Prostate gland (tissue), 2 donors: Measurements from ENCODE around the gene NDUFA11. TPM values are rescaled to one million over a fixed set of nuclear protein-coding genes. Genes with fewer than 3 reads are reported as not detected.
A peak's percentile ranks its signal among the peaks of the same experiment; 100 is the strongest.

ENCODE experiments used
- DNase-seq: peaks from one replicate; pipeline ENCODE4 v3.0.0-alpha.2; 2019; ENCODE audit warnings: low spot score
- H3K27ac ChIP-seq, 2 donors: fragments of 200-600 bp; sonication (generic); 2 replicates each; pipeline ENCODE4 v1.5.1; 2017 to 2019
- H3K27me3 ChIP-seq: fragments of 200-600 bp; sonication (generic); replicated peaks from 2 replicates; pipeline ENCODE4 v1.5.1; 2019; ENCODE audit not compliant: insufficient read depth
- H3K36me3 ChIP-seq, 2 donors: fragments of 200-600 bp; sonication (generic); 1 replicate in 1 of 2; 2 replicates in 1 of 2; pipeline versions ENCODE4 v1.5.1 to v1.8.1; 2017 to 2019
- H3K4me1 ChIP-seq: fragments of 200-600 bp; sonication (generic); replicated peaks from 2 replicates; pipeline ENCODE4 v1.5.1; 2019
- H3K4me3 ChIP-seq, 2 donors: fragments of 200-600 bp; sonication (generic); 2 replicates each; pipeline ENCODE4 v1.5.1; 2017 to 2019
- H3K9me3 ChIP-seq: fragments of 200-600 bp; sonication (generic); 2 replicates; pipeline ENCODE4 v1.5.1; 2017
- POLR2A ChIP-seq: fragments of 450-650 bp; IDR thresholded peaks from one replicate; pipeline ENCODE4 v1.6.1; 2016; ENCODE audit warnings: antibody characterized with exemption, mild to moderate bottlenecking
- POLR2AphosphoS5 ChIP-seq: sonication (generic); formaldehyde crosslinking; IDR thresholded peaks from one replicate; pipeline ENCODE4 v1.6.1; 2017; ENCODE audit warnings: antibody characterized with exemption
- WGBS: methylation state at CpG from one replicate; pipeline ENCODE4 v1.1.5; 2018; 5-methylcytosine and 5-hydroxymethylcytosine counted together
- intact Hi-C: fragments of 100-400 bp; cut with DNase I; formaldehyde crosslinking; loops from one replicate; pipeline ENCODE4 v1.14.2; 2022
- total RNA-seq, 2 donors: library from RNA; depleted of rRNA; stranded (reverse); fragments of >200 nt; gene quantifications; one replicate each; pipeline ENCODE4 v1.1.0, GENCODE V29; 2016
- TF ChIP-seq, protein P1 (sequence below), 4 experiments: fragments of 200-600 bp in 2 of 4; fragments of 450-650 bp in 2 of 4; sonication (generic) in 2 of 4; IDR thresholded peaks; 1 replicate in 3 of 4; 2 replicates in 1 of 4; pipeline ENCODE4 v1.5.1; 2016 to 2019; ENCODE audit warnings: antibody characterized with exemption in 4 of 4, mild to moderate bottlenecking in 2 of 4, moderate library complexity in 2 of 4

NDUFA11 gene
- total RNA-seq, 2 donors from 2014 or later, result 259 to 327 TPM

DNA sequence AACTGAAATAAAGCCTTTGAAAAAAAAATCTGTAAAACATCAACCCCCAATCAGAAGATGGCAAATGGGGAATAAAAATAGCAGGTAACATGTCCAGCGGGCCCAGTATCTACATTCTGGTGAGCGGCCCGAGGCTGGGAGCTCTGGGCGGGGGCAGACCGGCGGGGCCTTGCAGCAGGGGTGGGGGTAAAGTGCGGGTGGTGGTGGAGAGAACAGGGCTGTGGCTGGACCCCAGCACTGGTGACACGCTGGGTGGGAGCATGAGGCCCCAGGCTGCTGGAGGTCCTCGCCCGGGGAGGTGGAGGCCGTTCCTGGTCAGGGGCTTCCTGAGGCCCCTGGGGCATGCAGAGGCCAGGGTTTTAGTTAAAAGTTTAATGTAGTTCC is 12.2 kb upstream of the NDUFA11 start:
- intact Hi-C loops, result no loop called here
- TF ChIP-seq POLR2AphosphoS5 (no peak), POLR2A (no peak)
- TF ChIP-seq, protein P1, sequence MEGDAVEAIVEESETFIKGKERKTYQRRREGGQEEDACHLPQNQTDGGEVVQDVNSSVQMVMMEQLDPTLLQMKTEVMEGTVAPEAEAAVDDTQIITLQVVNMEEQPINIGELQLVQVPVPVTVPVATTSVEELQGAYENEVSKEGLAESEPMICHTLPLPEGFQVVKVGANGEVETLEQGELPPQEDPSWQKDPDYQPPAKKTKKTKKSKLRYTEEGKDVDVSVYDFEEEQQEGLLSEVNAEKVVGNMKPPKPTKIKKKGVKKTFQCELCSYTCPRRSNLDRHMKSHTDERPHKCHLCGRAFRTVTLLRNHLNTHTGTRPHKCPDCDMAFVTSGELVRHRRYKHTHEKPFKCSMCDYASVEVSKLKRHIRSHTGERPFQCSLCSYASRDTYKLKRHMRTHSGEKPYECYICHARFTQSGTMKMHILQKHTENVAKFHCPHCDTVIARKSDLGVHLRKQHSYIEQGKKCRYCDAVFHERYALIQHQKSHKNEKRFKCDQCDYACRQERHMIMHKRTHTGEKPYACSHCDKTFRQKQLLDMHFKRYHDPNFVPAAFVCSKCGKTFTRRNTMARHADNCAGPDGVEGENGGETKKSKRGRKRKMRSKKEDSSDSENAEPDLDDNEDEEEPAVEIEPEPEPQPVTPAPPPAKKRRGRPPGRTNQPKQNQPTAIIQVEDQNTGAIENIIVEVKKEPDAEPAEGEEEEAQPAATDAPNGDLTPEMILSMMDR (IDR thresholded peaks at IDR 0.05), result no peak
- no peaks in the 10 kb centered on the region for H3K27me3 ChIP-seq
- no peak for DNase-seq
- no peaks in the 10 kb centered on the region for H3K9me3 ChIP-seq
- H3K4me3 ChIP-seq, result no peak overlapping the region
- H3K27ac ChIP-seq, result peak overlapping the region; percentile 63 to 71
- peaks cover 17% of the 10 kb centered on the region for H3K4me1 ChIP-seq
- 67% methylated on average over 11 of the region's 11 CpGs for WGBS
- H3K36me3 ChIP-seq, result peaks cover 6 to 10% of the 10 kb centered on the region in 2 donors

DNA sequence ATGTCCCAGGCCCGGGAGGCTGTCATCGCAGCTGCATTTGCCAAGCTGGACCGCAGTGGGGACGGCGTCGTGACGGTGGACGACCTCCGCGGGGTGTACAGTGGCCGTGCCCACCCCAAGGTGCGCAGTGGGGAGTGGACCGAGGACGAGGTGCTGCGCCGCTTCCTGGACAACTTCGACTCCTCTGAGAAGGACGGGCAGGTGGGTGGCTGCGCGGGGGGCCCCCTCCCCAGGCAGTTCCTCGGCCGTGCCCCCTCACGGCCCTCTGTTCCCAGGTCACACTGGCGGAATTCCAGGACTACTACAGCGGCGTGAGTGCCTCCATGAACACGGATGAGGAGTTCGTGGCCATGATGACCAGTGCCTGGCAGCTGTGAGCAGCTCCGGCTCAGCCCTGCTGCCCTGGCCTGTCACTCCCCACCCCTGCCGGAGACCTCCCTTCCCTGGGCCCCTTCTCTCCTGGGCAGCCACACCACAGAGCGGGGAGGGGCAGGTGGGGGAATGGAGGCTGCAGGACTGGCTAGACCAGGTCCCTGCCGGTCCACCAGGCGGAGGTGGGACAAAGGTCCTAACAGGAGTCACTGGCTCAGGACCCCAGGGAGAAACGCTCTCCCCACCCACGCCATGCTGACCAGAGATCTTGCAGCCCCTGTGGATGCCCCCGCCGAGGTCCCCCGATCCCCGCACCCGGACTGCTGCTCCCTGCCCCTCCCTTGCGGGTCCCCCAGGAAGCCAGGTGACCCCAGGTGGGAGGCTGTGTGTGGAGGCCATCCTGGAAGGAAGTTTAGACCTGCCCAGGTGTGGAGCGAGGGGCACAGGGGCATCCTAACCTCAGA is 11.6 kb upstream of the NDUFA11 start:
- 65% methylated on average over 40 of the region's 42 CpGs for WGBS
- intact Hi-C loops, result no loop called here
- H3K4me3 ChIP-seq, result peak overlapping the region in 1 of 2 donors; percentile 10

DNA sequence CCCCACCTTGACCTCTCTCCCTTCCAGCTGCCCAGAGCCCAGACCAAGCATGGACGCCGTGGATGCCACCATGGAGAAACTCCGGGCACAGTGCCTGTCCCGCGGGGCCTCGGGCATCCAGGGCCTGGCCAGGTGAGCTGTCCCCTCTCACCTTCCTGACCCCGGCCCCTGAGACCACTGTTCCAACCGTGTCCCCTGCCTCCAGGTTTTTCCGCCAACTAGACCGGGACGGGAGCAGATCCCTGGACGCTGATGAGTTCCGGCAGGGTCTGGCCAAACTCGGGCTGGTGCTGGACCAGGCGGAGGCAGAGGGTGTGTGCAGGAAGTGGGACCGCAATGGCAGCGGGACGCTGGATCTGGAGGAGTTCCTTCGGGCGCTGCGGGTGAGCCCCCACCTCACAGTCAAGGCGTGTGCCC is 10.8 kb upstream of the NDUFA11 start:
- peak overlapping the region; percentile 63 to 71 for H3K27ac ChIP-seq
- H3K4me3 ChIP-seq, result peak overlapping the region in 1 of 2 donors; percentile 10
- H3K4me1 ChIP-seq, result peaks cover 18% of the 10 kb centered on the region
- no peaks in the 10 kb centered on the region for H3K27me3 ChIP-seq
- intact Hi-C loops, result no loop called here
- no peaks in the 10 kb centered on the region for H3K9me3 ChIP-seq
- TF ChIP-seq POLR2AphosphoS5 (no peak), POLR2A (no peak)
- TF ChIP-seq, protein P1 (IDR thresholded peaks at IDR 0.05), result no peak
- DNase-seq, result no peak
- 54% methylated on average over 22 of the region's 22 CpGs for WGBS
- H3K36me3 ChIP-seq, result peaks cover 6 to 10% of the 10 kb centered on the region in 2 donors

More for the DNA sequence above, 11.6 kb upstream of the NDUFA11 start:
- no peak for TF ChIP-seq POLR2A
- TF ChIP-seq, protein P1 (IDR thresholded peaks at IDR 0.05), result peak in 2 of 4 experiments; percentile 32 to 40
- TF ChIP-seq POLR2AphosphoS5, result peak; percentile 59
- H3K9me3 ChIP-seq, result no peaks in the 10 kb centered on the region
- DNase-seq, result peak; percentile 61
- H3K27me3 ChIP-seq, result no peaks in the 10 kb centered on the region
- peaks cover 17% of the 10 kb centered on the region for H3K4me1 ChIP-seq
- H3K27ac ChIP-seq, result peak overlapping the region; percentile 63 to 71
- peaks cover 6 to 10% of the 10 kb centered on the region in 2 donors for H3K36me3 ChIP-seq

DNA sequence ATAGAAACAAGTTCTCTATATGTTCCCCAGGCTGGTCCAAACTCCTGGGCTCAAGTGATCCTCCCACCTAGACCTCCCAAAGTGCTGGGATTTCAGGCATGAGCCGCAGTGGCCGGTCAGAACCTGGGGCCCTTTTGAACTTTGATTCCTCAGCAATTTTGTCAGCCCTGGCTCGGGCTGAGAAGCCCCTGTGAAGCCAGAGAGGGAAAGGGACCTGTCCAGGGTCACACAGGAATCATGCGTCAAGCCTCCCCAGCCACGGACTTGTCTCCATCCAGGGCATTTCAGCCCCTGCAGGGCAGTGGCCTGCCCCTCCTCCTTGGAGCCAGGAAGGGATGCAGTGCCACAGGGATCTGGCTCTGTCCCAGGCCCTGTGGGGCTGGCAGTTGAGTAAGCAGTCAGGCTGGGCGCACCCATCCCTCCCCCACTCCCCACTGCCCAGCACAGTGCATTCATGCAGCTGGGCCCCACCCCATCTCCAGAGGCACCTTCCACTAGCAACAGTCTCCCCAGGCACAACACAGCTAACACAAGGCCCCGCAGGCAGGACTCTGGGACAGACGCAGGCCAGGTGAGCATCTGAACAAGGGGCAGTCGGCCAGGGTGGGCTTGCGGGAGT is 10.3 kb upstream of the NDUFA11 start, which contains the start of gene CAPS:
Gene CAPS (plus strand): TSS at position 516 of the 619 bp plus-strand sequence. CDS start 153 bp downstream, outside the sequence.
- Histone ChIP-seq H3K4me1 (peaks cover 23% of the 10 kb centered on the region), H3K27ac (peak within 1 kb of the TSS; percentile 63 to 71), H3K9me3 (no peaks in the 10 kb centered on the region), H3K4me3 (peak within 1 kb of the TSS in 1 of 2 donors; percentile 10), H3K36me3 (peaks cover 6 to 10% of the 10 kb centered on the region in 2 donors), H3K27me3 (no peaks in the 10 kb centered on the region)
- 54% methylated on average over 10 of the region's 10 CpGs for WGBS
- intact Hi-C loops, result no loop called here
- TF ChIP-seq, protein P1 (IDR thresholded peaks at IDR 0.05), result no peak
- TF ChIP-seq POLR2A (peak; percentile 18), POLR2AphosphoS5 (peak; percentile 61)
- DNase-seq, result peak; percentile 81
